Iris pigment epithelial cell (primary cell): ENCODE data around the gene AK8.
A peak's percentile ranks its signal among the peaks of the same experiment; 100 is the strongest.

Experiments
- DNase-seq: peaks from one replicate; pipeline ENCODE4 v3.0.0-alpha.2; 2011; ENCODE audit warnings: low read depth

AK8 gene

DNA sequence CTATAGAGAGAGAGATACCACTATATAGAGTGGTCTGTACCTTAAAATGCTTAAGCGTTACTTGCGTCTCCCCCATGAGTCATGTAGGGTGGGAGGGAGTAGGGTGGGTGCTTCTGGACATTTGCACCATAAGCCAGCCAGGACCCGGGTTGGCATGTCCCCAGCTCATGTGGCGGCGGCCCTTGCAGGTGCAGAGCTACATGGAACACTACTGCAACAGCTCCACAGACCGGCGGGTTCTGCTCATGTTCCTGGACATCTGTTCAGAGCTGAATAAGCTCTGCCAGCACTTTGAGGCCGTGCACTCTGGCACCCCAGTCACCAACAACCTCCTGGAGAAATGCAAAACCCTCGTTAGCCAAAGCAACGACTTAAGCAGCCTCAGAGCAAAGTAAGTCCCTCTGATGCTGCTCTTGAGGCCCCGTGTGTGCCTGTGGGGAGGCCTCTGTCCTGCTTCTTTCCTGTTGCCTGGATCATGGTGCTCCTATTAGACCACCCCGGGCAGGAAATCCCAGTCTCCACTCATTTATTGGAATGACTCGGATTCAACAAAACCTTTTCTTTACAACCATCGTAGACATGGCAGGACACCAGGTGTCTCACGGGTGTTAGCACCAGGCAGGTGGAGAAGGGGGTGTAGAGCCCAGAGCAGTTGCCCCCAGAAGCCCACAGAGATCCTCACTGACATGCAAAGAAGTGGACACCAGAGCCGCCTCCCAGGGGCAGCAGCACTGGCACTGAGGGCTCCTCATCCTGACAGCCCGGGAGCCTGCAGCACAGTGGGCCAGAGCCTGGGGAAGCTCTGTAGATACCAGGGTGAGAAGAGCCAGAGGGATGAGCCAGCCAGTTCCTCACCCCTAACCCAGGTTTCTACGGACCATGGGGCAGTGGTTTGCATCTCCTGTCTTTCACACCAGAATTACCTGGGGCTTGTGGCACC is 9.4 kb upstream of the AK8 start:
- no peak for DNase-seq

DNA sequence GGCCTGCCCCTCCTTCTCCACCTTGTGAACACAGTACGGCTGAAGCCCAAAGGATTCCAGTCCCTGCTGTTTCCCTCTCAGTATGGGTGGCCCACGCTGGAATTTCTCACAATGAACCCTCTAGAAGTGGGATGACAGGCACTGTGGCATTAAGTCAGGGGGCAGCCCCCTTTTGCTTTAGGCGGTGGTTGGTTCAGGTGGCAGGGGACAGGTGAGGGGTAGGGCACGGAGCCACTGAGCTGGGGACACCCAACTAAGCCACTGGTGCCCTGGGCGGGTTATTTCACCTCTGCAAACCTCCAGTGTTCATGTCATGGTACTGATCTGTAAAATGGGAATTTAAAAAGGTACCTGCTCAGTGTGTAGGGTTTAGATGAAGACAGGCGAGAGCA is 8.2 kb upstream of the AK8 start:
- DNase-seq: no peak

DNA sequence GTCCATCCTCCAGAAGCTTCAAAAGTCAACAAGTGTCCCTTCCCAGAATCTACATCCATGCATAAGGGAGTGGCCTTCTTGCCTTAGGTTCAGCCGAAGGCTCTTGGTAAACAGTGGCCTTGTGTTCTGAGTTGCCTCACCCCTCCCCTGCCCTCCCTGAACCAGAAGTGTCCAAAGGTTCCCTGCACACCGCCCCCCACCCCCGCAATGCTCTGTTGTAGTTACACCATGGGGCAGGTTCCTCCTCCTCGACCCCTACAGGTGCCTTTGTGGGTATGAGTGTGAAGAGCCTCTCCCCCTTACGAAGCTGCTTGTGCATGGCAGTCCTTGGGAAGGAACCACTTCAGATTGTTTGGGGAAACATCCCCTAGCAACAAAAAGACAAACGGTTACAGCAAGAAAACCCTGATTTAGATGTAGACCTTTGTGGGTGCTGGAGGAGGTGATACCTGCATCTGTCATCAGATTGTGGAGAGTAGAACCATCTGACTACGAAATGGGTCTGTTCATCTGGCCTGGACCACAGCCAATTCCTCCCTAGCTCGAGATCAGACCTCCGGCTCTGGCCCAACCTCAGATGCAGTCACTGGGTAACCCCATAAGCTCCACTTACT is 7.7 kb upstream of the AK8 start:
- DNase-seq: no peak

DNA sequence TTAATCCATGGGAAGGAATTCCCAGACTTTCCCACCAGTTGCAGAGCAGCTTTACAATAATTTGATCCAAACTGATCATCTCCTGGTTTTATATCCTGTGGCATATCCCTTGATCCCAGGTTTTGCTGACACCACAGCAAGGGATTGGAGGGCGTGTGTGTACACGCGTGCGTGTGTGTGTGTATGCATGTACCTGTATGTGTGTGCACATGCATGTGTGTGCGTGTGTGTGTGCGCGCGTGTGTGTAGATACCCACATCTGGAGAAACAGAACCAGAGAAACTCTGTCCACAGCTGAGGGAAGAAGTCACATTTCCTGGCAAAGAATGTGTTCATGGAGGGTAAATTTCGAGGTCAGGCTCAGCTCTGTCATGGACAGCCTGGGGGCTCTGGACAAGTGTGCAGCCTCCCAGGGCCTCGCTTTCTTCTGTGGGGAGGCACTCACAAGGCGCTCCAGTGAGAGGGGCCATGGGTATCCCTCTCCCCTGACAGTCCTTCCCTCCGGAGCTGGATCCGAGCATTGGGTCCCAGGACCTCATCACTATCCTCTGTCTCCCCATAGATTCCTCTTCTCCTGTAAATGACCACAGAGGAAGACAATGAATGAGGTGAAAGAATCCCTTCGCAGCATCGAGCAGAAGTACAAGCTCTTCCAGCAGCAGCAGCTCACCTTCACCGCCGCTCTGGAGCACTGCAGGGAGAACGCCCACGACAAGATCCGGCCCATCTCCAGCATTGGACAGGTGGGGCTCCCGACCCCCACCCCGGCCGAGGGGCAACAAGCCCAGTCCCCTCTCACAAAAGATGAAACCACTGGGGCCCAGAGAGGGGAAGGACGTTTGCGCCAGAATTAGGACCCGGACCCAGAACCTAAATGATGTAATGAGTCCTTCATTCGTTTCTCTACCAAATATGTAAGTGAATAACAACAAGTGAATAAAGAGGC is 5.5 kb upstream of the AK8 start:
- DNase-seq: no peak

DNA sequence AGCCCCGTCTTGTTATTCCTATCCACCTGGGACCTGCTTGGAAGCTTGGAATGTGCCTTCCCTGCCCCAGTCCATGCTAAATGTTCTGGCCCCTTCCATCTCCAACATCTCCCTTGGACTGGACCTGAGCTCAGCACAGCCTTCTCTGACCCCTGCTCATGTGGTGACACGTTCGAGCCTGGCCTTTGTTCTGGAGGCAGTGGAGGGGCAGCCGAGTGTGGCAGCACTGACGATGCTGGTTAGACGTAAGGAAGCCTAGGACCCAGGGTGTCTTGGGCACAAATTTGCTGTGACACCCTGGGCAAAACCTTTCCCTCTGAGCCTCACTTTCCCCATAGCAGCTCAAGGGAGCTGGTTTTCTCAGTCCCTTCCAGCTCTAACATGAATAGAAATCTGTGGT is 4.5 kb upstream of the AK8 start:
- DNase-seq: no peak

DNA sequence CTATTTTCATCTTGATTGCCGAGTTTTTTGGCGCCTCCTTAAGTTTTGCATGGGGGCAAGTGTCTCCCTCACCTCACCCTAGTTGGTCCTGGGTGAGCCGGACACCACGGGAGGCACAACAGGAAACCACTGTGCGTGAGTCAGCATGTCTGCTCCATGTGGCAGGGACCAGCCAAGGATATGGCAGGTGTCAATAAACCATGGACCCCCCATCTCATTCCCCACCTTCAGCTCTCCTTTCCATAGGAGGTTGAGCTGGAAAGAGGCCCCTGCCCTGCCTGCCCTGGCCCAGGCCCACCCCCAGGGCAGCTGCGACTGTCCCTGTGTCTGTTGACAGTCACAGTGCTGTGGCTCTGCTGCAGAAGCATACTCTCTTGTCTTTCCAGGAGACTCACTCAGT is 3.7 kb upstream of the AK8 start:
- no peak for DNase-seq

DNA sequence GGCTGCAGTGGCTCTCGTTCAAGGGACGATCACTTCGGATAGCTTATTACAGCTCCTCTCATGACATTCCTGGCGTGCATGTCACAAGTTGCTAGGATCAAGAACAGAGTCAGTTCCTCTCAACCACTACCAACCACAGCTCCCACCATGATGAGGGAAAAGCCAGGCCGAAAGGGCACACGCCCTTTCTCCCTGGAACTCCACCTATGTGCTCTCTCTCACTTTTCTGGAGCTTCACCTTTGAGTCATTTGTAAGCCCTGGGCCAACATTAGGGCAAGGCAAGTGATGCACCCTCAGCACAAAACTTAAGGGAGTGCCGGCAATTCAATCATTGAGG is 2.2 kb upstream of the AK8 start:
- DNase-seq: no peak

DNA sequence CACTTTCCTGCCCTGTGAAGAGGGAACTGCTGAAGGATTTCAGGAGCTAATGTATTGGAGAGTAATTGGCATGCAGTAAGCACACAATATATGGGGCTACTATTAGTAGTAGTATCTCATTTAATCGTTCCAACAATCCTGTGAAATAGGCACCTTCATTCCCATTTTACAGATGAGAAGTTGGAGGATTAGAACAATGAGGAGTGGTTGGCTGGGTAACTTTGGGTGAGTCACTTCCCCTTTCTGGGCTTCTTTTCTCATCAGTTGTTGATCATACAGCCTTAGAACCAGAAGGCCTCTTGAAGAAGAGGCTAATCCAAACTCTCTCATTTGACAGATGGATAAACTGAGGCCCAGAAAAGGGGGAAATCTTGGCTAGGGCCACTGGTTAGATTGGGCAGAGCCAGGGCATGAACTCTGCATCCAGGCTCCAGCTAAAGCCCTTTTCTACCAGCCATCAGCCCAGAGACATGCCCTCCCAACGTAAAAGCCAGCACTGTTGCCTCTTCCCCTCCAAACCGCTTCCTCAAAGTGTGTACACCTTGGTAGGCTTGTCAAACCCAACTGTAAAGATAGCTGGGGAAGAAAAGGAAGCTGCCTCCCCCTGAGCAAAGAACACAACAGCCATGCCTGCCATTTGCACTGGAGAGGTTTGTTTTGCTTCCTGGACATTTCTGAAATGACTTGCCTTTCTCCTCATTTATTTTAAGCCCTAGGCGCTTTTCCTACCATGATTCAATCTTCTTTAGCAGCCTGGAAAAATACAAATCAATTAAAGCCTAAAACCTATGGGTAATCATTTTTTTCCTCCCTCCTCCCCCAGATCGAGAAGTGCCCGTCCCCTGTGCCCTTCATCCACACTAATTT is 1.6 kb upstream of the AK8 start:
- no peak for DNase-seq

DNA sequence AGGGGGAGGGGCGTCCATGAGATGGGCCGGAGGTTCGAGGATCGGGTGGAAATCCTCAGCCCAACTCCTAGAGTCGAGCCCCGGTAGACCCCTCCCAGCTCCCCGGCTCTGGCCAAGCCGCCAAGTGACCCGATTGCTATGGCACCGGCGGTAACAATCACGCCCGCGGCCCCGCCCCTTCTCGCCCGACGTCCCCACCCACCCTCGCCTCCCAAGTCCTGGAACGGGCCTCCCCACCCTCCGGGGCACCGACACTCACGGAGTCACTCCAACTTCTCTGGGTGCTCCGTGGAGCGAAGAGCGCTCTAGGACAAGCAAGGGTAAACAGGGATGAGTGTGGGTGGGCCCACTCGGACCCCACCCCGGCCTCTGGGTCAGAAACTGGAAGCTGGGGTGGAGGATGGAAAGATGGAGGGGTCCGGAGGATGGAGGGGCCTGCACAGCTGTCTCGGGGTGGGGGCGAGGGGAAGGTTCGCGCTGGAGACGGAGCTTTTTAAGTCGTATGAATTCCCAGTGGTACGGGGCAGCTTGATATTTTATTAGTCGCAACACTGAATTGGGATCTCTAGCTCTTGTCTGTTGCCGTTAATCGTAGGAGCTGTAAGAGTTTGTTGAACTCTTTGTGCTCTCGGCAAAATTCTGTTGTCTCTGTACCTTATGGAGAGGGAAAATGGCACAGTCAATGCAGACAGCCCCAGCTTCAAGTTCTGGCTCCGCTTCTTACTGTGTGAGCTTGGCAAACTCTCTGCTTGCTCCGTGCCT is 792 bp upstream of the AK8 start, which contains the start of gene SPACA9:
Gene SPACA9, plus strand, starts transcription at position 204 of the 762 bp plus-strand sequence. CDS start 5,050 bp downstream, outside the sequence.
- peak; percentile 35 for DNase-seq

DNA sequence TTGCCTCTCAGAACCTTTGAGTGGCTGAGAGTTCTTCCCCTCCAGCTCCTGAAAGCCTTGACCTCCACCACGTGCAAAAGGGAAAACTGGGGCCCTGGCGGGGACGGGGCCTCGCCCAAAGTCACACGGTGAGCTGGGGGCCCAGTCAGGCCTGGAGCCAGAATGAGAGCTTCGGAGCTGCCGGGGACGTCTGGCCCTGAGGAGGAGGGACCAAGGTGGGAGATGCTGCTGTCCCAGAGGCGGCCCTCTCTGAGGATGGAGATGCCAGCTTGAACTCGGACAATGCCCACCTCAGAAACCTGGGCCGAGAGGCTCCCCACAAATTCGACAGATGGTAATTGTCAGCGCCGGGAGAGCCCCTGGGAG is 643 bp downstream of the AK8 start:
- no peak for DNase-seq

DNA sequence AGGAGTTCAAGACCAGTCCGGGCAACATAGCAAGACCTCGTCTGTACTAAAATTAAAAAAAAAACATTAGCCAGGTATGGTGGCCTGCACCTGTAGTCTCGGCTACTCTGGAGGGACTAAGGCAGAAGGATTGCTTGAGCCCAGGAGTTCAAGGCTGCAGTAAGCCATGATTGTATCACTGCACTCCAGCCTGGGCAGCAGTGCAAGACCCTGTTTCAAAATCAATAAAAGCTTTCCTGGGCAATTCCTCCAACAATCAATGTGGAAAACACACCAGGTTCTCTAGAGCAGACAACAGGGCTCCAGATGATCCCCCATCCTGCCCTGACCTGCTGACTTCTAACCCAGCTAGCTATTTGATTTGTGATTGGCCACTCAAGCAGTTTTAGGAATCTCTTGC is 1.2 kb downstream of the AK8 start:
- no peak for DNase-seq

DNA sequence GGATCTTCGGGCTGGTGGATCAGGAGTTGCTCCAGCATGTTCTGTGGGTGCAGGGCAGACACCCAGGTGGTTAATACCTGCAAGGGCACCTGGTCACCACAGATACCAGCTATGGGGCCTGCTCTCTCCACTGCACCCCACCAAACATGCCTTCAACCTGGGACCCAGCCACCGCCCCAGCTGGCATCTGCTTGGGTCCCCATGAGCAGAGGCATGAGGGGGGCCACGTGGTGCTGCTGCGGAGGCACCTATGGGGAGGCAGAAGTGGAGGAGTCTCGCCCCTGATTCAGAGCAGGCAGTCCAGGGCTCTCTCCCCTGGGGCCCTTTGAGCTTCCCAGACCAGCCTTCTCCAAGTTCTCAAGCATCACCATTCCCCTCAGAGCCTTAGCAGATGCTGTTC is 2.9 kb downstream of the AK8 start:
- no peak for DNase-seq

DNA sequence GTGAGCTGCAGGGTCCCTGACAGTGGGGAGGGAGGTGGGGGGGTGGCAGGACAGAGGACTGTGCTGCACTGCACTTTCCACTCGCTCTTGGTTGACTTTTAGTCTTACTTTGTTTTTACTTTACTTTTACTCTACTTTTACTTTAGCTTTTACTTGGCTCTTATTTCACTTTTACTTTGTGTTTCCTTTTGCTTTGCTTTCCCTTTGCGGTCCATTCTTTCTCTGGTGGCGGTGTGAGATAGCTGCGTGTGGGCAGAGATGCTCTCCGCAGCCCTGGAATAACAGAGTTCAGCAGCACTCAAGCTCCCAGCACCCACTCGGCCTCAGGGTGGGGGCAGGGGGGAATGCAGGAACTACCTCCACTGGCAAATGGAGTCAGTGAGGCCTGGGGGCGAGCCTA is 4.7 kb downstream of the AK8 start:
- DNase-seq: no peak

DNA sequence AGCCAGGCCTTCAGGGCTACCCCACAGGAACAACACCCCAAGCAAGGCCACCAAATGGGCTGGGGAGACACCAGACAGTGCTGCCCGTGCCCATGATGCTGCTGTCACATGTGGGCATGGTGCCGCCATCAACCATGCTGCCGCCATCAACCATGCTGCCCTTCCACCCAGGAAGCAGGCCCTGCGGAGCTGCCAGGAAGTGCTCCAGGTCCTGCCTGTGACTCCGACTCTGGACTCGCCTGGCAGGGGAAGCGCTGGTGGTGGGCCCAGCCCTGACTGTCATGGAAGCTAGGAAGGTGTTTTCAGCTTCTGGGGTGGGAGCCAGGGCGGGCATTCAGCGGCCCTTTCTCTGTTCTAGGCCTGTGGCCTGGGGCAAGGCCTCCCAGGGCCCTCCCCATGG is 8.8 kb downstream of the AK8 start:
- DNase-seq: no peak

DNA sequence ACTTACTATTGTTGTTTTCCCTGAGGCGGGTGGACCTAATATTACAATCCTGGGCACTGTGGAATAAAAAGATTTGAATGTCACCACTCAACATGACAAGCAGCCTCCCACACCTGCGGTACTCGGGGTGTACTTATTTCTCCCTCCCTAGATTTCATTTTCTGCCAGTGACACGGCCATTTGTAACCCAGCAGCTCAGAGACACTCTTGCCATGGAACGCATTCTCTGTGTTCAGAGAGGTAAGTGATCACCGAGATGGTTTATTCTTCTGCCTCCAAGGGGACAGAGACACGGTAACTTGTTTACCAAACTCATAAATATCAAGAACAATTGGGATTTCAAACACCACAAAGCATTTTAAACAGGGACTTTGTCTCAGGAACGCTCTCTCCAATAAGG is 11.2 kb downstream of the AK8 start:
- DNase-seq: no peak

DNA sequence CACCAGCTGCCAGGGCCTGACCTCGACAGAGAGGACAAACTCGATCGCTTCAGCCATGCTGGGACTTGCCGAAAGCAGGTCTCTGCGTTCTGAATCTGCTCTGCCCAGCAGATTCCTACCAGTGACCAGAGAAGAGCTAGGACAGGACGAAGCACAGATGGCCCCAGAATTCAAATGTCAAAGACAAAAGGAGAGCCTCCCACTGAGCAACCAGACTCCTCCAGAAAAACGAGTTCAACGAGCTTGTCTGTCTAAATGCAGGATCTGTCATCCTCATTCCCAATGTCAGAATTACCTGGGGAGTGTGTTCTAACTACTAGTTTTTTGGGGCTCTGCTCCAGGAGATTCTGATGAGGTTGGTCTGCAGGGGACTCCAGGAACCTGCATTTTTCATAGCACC is 13.4 kb downstream of the AK8 start:
- DNase-seq: no peak

DNA sequence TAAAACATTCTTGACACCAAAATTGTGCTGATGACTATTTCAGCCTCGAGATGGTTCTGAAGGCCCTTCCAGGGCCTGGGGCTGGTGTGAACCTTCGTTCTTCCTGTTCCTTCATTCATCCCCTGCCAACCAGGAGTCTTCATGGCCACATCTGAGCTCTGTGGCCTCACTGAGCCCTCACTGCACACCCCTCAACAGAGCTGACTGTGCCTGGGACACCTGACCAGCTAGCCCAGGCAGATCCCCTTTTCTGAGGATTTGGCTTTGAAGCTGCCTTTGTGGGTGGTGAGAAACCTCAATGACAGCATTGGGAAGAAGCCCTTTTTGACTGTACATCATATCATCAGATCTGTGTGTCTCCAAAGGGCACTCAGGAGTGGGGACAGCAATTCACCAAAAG is 13.8 kb downstream of the AK8 start:
- DNase-seq: no peak

DNA sequence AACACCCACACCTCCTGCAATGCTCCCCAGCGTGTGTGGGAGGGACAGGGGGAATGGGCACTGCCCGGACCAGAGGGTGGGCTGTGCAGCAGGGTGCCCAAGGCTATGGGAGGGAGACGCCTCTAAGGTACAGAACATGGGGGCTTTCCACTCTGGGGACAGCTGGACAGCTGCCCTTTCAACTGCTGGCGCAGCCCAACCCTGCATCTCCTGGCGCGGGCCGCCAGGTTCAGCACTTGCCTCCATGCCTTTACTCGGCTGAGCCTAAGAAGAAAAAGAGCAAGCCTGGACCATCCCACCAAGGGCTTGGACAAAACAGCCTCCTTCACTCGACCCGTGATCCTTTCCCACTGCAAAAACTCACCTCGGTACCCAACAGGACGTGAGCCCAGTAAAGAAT is 15.0 kb downstream of the AK8 start:
- DNase-seq: no peak

DNA sequence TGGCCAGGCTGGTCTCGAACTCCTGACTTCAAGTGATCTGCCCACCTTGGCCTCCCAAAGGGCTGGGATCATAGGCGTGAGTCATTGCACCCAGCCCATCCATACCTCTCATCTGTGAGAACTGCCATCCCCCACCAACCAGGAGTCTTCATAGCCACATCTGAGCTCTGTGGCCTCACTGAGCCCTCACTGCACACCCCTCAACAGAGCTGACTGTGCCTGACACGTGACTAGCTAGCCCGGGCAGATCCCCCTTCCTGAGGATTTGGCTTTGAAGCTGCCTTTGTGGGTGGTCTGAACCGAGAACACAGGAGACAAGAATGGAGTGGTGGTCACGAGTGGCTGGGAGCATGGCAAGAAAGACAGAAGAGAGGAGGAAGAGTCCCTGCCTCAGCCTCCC is 15.6 kb downstream of the AK8 start:
- no peak for DNase-seq

DNA sequence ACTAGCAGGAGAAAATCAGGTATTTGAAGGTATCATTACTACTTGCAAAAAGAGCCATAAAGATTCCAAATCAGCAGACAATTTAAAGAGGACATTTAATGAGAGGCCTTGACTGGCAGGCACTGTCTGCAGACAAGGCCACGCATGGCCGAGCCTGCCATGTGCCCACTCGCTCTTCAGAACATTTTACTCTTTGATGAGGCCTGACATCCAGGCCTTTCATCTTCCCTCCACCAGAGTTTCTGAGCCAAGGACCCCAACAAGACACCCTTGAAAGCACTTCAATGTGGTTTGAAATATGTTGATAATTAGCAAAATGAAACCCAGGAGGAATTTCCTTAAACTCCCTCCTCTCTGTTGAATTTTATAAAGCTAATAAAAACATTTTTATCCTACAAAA is 16.4 kb downstream of the AK8 start:
- DNase-seq: no peak

DNA sequence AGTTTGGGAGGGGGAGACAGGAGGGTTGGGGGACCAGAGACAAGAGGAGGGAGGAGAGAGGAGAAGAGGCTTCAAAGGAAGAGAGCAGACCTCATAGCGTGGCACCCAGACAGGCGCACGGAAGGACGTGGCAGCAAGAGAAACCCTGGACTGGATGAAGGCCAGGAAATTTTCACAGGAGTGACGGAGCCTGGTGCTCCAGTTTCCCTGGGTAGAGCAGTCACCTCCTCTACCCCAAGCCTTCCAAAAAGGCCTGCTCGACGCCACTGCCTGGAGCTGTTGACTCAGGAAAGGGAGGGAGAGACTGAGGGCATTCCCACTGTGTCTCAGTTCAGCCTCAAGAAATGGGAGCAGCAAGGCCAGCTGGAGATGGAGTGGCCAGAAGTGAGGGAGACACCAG is 19.3 kb downstream of the AK8 start:
- no peak for DNase-seq
